ACC112 (cell line): ENCODE results near the gene OR2T34.
"Not testable (repeated sequence)": the region's sequence is repeated elsewhere in the genome, so short reads cannot be mapped to it uniquely, and the experiment has no call there.

Experiments
- H2AFZ ChIP-seq: fragments of 200-600 bp; sonication (generic); one replicate; pipeline ENCODE4 v1.6.0; 2017; ENCODE audit warnings: antibody characterized with exemption, low read length; ENCODE audit not compliant: unreplicated experiment
- H3K27ac ChIP-seq: fragments of 200-600 bp; sonication (generic); 2 replicates; pipeline ENCODE4 v1.5.1; 2014; ENCODE audit warnings: low read depth, mild to moderate bottlenecking, antibody characterized with exemption, low read length, moderate library complexity
- H3K27me3 ChIP-seq: fragments of 200-600 bp; sonication (generic); 2 replicates; pipeline ENCODE4 v1.6.1; 2014; ENCODE audit warnings: mild to moderate bottlenecking, antibody characterized with exemption, low read length, moderate library complexity, mixed read lengths; ENCODE audit not compliant: insufficient read depth
- H3K36me3 ChIP-seq: fragments of 200-600 bp; sonication (generic); 2 replicates; pipeline ENCODE4 v1.6.1; 2016; ENCODE audit warnings: mild to moderate bottlenecking, antibody characterized with exemption, low read length, moderate library complexity, mixed read lengths; ENCODE audit not compliant: insufficient read depth
- H3K4me1 ChIP-seq: fragments of 200-600 bp; sonication (generic); one replicate; pipeline ENCODE4 v1.6.1; 2016; ENCODE audit warnings: low read length, mixed read lengths; ENCODE audit not compliant: insufficient read depth, unreplicated experiment, control insufficient read depth
- H3K4me3 ChIP-seq: fragments of 200-600 bp; sonication (generic); 2 replicates; pipeline ENCODE4 v1.5.1; 2014; ENCODE audit warnings: mild to moderate bottlenecking, low read depth, low read length
- H3K79me2 ChIP-seq: fragments of 200-600 bp; sonication (generic); one replicate; pipeline ENCODE4 v1.6.0; 2016; ENCODE audit warnings: low read length; ENCODE audit not compliant: control insufficient read depth, unreplicated experiment, insufficient read depth

OR2T34 gene

GRCh38 chr1:248593226-248593625, 18.7 kb upstream of the OR2T34 start:
- Histone ChIP-seq H3K27me3 (no peaks in the 10 kb centered on the region), H3K4me1 (no peaks in the 10 kb centered on the region), H3K4me3 (no peak overlapping the region), H2AFZ (no peak overlapping the region), H3K79me2 (no peaks in the 10 kb centered on the region), H3K36me3 (no peaks in the 10 kb centered on the region), H3K27ac (no peak overlapping the region)

- no peaks in the 10 kb centered on the region for H3K79me2 ChIP-seq
- no peak overlapping the region for H3K27ac ChIP-seq
- no peak overlapping the region for H2AFZ ChIP-seq
- no peak overlapping the region for H3K4me3 ChIP-seq
- H3K4me1 ChIP-seq = no peaks in the 10 kb centered on the region
- no peaks in the 10 kb centered on the region for H3K27me3 ChIP-seq
- no peaks in the 10 kb centered on the region for H3K36me3 ChIP-seq
Observed at GRCh38 chr1:248592655-248593054, 18.1 kb upstream of the OR2T34 start.

GRCh38 chr1:248590055-248590454, 15.5 kb upstream of the OR2T34 start:
- no peaks in the 10 kb centered on the region for H3K79me2 ChIP-seq
- H3K27ac ChIP-seq = no peak overlapping the region
- no peak overlapping the region for H3K4me3 ChIP-seq
- no peak overlapping the region for H2AFZ ChIP-seq
- H3K4me1 ChIP-seq = no peaks in the 10 kb centered on the region
- H3K27me3 ChIP-seq = no peaks in the 10 kb centered on the region
- H3K36me3 ChIP-seq = no peaks in the 10 kb centered on the region

- H2AFZ ChIP-seq = no peak overlapping the region
- H3K27me3 ChIP-seq = no peaks in the 10 kb centered on the region
- no peak overlapping the region for H3K27ac ChIP-seq
- no peaks in the 10 kb centered on the region for H3K36me3 ChIP-seq
- H3K4me1 ChIP-seq = no peaks in the 10 kb centered on the region
- no peak overlapping the region for H3K4me3 ChIP-seq
- H3K79me2 ChIP-seq = no peaks in the 10 kb centered on the region
Observed at GRCh38 chr1:248589334-248589733, 14.8 kb upstream of the OR2T34 start.

- H2AFZ ChIP-seq = no peak overlapping the region
- no peaks in the 10 kb centered on the region for H3K79me2 ChIP-seq
Observed at GRCh38 chr1:248585266-248585665, 10.7 kb upstream of the OR2T34 start.

GRCh38 chr1:248576260-248576980, 1.9 kb upstream of the OR2T34 start:
- H3K27me3 ChIP-seq = no peaks in the 10 kb centered on the region
- no peak overlapping the region for H3K27ac ChIP-seq
- no peak overlapping the region for H2AFZ ChIP-seq
- no peak overlapping the region for H3K4me3 ChIP-seq
- no peaks in the 10 kb centered on the region for H3K36me3 ChIP-seq
- H3K4me1 ChIP-seq = no peaks in the 10 kb centered on the region
- no peaks in the 10 kb centered on the region for H3K79me2 ChIP-seq

More at GRCh38 chr1:248585266-248585665, 10.7 kb upstream of the OR2T34 start:
- no peaks in the 10 kb centered on the region for H3K36me3 ChIP-seq
- no peaks in the 10 kb centered on the region for H3K27me3 ChIP-seq
- no peak overlapping the region for H3K27ac ChIP-seq
- H3K4me3 ChIP-seq = no peak overlapping the region
- no peaks in the 10 kb centered on the region for H3K4me1 ChIP-seq

- H3K4me3 ChIP-seq, H3K79me2 ChIP-seq, H3K27ac ChIP-seq, H3K36me3 ChIP-seq, H2AFZ ChIP-seq, H3K4me1 ChIP-seq, H3K27me3 ChIP-seq: not testable (repeated sequence)
Observed at GRCh38 chr1:248573856-248574255, 701 bp downstream of the OR2T34 start.

GRCh38 chr1:248572049-248572448, 2.5 kb downstream of the OR2T34 start:
- not testable (repeated sequence) for H3K4me3 ChIP-seq, H3K27ac ChIP-seq, H3K27me3 ChIP-seq, H3K4me1 ChIP-seq, H3K36me3 ChIP-seq, H2AFZ ChIP-seq, H3K79me2 ChIP-seq

- H3K27ac ChIP-seq = not testable (repeated sequence)
Observed at GRCh38 chr1:248570811-248571210, 3.7 kb downstream of the OR2T34 start.

GRCh38 chr1:248569049-248569448, 5.5 kb downstream of the OR2T34 start:
- H2AFZ ChIP-seq, H3K79me2 ChIP-seq, H3K27ac ChIP-seq, H3K4me3 ChIP-seq, H3K36me3 ChIP-seq, H3K4me1 ChIP-seq, H3K27me3 ChIP-seq: not testable (repeated sequence)

More at GRCh38 chr1:248570811-248571210, 3.7 kb downstream of the OR2T34 start:
- H3K4me3 ChIP-seq, H3K4me1 ChIP-seq, H3K36me3 ChIP-seq, H3K79me2 ChIP-seq, H3K27me3 ChIP-seq, H2AFZ ChIP-seq: not testable (repeated sequence)

GRCh38 chr1:248565530-248566373, 8.8 kb downstream of the OR2T34 start:
- H3K27me3 ChIP-seq, H3K79me2 ChIP-seq, H3K4me1 ChIP-seq, H3K36me3 ChIP-seq, H3K4me3 ChIP-seq, H2AFZ ChIP-seq, H3K27ac ChIP-seq: not testable (repeated sequence)
